ENCODE results near the gene DNAI1.
A peak's percentile ranks its signal among the peaks of the same experiment; 100 is the strongest.
"Not testable (repeated sequence)": the region's sequence is repeated elsewhere in the genome, so short reads cannot be mapped to it uniquely, and the experiment has no call there.

DNAI1 gene

DNA sequence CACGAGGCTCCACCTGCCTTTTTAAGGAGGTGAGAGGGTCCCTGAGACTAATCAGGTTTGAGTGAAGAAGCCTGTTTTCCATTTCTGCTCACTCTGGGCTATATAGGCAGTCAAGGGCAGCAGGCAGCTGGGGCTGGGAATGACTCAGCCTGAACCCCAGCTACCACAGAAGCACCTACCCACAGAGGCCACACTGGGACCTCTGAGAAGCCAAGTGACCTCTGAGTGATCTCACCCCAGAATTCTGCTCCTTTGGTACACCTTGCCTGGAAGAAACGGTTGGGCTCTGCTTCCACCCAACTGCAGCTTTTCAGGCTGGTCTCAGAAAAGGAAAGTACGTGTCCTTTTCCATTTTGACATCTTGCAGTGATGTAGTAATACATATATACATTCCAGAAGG, 7.1 kb upstream of the DNAI1 start:
- DNase-seq = no peak

- no peak for DNase-seq
These were observed 6.0 kb upstream of the DNAI1 start for GRCh38 chr9:34452568-34452967.

DNA sequence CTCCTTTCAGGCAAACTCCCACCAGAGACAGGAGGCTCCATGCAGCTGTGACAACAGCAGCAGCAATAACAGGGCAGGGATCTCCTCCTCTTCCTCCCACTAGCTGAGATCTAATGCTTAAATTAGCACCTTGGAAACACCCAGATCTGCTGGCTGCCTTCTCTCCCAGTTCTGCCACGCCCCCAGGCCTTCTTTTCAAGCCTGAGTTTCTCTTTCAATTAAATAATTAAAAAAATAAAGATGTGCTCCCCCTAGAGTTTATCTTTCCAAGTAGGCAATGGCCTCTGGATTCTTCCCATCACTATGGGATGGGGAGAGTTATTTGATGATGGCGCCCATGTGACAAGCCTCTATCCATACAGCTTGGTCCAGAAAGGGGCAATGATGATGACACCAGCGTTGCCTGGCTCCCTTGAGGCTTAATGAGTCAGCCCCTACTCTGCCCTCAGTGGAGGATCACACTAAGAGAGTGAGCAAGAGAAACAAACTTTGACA, 4.0 kb upstream of the DNAI1 start:
- peak; percentile 12 for DNase-seq

GRCh38 chr9:34456151-34456550, 2.5 kb upstream of the DNAI1 start:
- no peak for DNase-seq

DNA sequence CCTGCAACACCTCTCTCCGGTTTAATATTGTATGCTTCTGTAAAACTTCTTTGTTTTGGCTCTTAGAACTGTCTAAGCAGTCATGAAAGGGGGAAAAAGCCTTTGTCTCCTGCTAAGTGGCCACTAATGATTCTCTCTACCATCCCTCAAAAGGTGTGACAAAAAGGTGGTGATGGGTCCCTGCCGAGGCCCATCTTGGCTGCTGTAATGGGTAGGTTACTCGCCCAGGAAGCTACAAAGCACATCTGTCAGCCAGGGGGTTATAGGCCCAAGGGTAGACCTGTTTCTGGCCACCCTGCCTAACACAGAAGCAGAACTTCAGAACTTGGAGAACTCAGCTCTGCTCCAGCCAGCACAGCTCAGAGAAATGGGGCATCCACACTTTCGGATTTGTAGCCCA, 1.9 kb upstream of the DNAI1 start:
- DNase-seq = no peak

GRCh38 chr9:34457266-34458012, 1.2 kb upstream of the DNAI1 start:
- peak; percentile 65 for DNase-seq

- no peak for DNase-seq
These were observed 345 bp downstream of the DNAI1 start for GRCh38 chr9:34458959-34459340.

DNA sequence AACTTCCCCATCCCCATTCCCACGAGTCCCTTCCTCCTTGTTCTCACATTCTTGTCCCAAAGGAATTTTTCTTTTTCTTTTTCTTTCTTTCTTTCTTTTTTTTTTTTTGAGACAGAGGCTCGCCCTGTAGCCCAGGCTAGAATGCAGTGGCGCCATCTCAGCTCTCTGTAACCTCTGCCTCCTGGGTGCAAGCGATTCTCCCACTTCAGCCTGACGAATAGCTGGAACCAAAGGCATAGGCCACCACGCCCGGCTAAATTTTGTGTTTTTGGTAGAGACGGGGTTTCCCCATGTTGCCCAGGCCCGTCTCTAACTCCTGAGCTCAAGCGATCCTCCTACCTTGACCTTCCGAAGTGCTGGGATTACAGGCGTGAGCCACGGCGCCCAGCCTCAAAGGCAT, 751 bp downstream of the DNAI1 start:
- DNase-seq = no peak

GRCh38 chr9:34459941-34460340, 1.3 kb downstream of the DNAI1 start:
- no peak for DNase-seq

DNA sequence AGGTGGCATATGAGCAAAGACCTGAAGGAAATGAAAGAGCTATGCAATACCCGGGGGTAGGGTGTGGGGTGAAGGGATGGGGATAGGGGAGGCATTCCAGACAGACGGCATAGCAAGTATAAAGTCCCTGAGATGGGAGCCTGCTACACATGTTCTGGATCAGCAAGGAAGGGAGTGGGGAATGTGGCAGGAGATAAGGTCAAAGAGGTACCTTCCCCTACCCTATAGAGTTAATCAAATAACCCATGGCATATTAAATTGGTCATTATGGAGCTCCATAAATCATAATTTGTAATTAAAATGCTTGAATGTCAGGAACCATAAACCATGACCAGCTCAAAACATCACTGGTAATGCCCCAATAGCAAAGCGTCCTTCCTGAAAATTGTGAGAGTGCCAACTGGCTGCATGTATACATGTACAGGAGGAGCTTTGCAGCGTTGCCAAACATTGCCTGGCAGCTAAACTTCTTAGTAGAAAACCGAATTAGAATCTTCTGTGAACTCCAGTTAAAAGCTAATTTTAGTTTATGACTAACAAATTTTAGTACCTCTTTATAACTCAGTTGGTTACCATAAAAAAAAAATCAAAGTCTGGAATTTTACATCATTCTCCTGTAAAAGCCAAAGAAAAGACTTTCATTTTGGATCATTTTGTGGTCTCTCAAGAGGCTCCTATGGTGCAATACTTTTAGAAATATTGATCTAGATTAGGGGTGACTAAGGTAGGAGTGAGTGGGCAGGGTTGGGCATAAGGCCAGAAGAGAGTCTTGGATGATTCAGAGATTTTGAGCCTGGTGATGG, 4.7 kb downstream of the DNAI1 start:
- no peak for DNase-seq

DNA sequence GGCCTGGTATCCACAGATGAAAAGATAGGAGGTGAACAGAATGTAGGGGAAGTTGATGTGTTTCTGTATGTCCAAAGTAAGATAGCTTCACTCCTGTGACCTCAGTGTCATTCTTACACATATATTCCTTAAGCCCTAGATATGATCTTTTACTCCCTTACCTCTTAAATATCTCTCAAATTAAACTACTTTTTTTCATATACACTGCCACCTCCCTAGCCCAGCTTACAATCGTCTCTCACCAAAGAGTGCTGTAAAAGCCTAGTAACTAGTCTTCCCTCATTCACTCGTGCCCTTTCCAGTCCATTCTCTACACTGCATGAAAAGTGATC, 5.3 kb downstream of the DNAI1 start:
- no peak for DNase-seq

DNA sequence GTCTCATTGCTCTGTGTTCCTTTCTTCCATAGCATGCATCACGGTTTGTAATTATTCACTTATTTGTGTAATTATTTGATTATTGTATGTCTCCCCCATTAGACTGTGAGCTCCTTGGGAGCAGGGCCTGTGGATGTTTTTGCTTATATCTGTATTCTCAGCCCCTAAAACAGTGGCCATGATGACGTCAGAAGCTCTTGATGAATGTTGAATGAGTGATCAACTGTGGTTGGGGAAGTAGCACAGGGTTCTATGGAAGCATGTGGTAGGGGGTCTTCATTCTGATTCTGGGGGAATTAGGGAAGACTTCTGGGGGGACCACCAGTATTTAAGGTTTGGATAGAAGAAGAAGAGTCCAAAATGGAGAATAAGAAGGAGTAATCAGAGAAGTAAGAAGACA, 6.0 kb downstream of the DNAI1 start:
- no peak for DNase-seq

- DNase-seq = no peak
These were observed 6.9 kb downstream of the DNAI1 start for GRCh38 chr9:34465468-34465867.

DNA sequence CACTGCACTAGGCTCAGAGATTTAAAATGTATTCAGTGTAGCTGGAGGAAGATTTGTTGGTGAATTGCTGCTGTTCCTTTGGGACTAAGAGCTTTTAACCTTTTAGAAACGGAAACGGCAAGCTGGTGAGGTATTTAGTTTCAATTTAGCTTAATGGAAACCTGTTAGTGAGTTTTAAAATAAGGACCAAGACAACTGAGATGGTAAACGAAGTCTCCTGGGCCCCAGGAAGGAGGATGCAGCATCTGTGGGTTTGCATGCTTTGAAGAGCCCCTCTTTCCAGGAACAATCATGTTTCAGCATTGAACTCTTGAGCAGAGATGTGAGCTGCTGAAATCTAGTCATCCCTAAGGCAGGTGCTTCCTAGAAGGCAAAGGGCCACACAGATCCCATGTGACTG, 16.5 kb downstream of the DNAI1 start:
- peak; percentile 41 for DNase-seq

DNA sequence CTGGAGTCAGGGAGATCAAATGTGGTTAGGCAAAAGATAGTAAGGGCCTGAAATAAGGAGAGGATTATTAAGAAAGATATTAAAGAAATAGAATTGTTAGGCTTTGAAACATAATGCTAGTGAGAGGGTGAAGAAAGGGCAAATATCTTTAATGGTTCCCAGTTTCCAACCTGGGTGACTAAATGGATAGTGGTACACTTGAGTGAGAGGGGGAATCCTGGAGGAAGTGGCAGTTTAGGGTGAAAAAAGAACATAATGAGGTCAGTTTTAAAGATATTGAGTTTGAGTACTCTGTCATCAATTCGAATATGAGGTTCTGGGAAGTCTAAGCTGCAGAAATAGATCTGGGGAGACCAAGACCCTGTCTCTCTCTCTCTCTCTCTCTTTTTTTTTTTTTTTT, 18.9 kb downstream of the DNAI1 start:
- no peak for DNase-seq

DNA sequence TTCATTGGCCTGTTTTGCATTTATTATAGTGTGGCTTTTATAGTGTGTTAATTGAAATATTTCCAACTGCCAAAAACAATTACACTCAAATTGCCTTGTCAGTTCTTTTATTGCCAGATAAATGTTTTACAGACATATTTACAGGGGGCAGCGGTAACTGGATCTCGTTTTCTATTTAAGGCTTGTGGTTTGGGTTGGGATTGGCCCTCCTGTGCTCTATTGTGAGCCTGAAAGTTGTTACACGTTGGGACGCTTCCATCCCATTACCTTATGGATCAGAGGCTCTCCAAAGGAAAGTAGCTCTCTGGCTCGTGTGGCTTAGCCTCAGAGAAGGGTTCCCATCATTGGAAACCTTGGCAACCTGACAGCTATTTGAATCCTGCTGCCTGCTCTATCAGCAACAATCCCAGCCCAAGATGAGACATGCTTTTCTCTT, 20.8 kb downstream of the DNAI1 start:
- DNase-seq = no peak

DNA sequence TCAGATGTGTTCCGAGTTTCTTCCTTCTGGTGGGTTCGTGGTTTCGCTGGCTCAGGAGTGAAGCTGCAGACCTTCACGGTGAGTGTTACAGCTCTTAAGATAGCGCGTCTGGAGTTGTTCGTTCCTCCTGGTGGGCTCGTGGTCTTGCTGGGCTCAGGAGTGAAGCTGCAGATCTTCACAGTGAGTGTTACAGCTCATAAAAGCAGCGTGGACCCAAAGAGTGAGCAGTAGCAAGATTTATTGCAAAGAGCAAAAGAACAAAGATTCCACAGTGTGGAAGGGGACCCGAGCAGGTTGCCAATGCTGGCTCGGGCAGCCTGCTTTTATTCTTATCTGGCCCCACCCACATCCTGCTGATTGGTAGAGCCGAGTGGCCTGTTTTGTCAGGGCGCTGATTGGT, 23.0 kb downstream of the DNAI1 start:
- not testable (repeated sequence) for DNase-seq

- not testable (repeated sequence) for DNase-seq
These were observed 24.1 kb downstream of the DNAI1 start for GRCh38 chr9:34482746-34483145.

DNA sequence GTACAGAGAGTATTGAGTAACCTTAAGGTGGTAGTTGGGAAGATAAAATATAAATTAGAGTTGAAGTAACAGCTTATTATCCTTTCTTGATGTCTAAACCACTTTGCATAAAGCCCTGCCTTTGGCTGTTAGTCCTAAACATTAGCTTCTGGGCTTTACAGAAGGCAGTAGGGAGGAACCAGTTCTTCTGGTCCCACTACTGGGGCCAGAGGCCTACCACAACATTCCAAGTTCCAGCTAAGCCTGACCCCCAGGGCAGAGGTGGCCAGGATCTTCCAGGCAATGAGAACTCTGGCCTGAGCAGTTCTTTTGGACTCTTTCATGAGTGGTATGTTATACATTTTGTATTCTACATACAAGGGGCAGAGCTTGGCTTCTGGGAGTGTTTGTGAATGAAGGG, 26.1 kb downstream of the DNAI1 start:
- DNase-seq = no peak

DNA sequence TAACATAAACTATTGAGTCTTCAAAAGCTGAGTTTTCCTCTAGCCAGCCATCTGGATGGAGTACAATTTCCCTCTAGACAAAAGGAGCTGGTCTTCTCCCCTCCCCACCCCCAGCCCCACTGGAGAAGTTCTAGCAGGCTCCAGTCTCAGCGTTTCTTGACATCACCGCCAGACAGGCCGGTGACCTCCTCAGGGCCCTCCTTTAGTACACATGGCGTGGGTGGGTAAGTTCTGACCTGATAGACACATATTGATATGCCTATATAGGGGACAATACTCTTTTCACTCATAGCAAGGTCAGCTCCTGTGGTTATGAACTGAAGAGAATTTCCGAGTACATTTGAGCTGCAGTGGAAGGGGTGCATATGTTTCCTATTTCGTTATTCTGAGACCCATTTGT, 27.2 kb downstream of the DNAI1 start:
- DNase-seq = no peak

GRCh38 chr9:34486572-34486971, 28.0 kb downstream of the DNAI1 start:
- no peak for DNase-seq

- DNase-seq = peak; percentile 56
These were observed 31.8 kb downstream of the DNAI1 start for GRCh38 chr9:34490360-34490759.

- DNase-seq = no peak
These were observed 32.2 kb downstream of the DNAI1 start for GRCh38 chr9:34490760-34491159.

DNA sequence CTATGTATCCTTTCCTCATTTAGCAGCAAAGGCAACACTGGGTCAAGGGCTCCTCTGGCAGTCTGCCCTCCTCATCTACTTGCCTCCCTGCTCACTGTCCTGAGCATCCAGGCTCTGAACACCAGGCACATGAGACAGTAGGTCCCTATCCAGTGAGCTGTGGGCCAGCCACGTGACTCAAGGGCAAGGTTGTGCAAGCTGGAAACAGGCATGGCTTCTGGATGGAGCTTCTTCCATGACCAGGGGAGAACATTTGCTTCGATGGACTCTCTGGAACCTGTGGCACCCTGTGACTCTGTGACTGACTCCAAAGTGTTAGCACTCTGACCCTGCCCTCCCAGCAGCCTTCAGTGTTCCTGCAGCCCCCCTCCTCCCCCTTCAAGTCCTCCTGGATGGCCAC, 33.0 kb downstream of the DNAI1 start:
- DNase-seq = no peak

DNA sequence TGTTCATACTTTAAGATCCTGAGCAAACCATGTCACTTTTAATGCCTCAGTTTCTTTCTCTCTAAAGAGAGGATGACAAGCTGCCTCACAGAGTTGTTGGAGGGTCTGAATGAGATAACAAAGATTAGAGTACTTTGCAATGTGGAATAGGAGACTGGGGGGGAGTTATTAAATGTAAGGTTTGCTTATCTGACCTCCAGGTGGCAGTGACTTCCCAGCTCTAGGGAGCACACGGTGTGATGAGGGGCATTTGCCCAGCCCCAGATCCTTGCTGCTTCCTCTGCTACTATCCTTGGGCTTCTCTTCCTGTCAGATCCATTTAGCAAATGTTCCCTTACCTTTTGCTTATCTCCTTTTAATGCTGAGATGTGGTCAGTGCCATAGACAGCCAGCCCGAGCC, 33.4 kb downstream of the DNAI1 start:
- DNase-seq = peak; percentile 53
